Central memory CD4-positive, alpha-beta T cell (primary cell): Measurements from ENCODE around the gene COL6A5.
"Not testable (repeated sequence)": the region's sequence is repeated elsewhere in the genome, so short reads cannot be mapped to it uniquely, and the experiment has no call there.

Experiments used
- DNase-seq: peaks from one replicate; pipeline ENCODE4 v3.0.0; 2022

Gene COL6A5

DNA sequence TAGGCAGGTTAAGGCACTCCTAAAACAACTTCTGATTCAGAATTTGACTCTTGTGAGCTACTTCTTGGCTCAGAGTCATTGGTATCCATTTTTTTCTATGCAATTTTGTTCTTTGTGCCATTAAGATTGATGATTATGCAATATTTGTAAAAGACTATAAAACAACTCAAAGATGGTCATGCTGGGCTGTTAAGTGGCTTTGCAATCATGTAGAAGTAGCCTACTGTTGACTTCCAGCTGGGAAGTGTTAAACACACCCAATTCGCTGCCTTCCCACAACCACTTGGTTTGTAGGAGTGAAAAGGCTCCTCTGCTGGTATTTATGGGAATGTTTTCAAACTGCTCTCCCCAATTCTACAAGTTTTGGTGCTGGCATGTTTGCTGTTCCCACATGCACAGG is 96.8 kb downstream of the COL6A5 start:
- DNase-seq = no peak

DNA sequence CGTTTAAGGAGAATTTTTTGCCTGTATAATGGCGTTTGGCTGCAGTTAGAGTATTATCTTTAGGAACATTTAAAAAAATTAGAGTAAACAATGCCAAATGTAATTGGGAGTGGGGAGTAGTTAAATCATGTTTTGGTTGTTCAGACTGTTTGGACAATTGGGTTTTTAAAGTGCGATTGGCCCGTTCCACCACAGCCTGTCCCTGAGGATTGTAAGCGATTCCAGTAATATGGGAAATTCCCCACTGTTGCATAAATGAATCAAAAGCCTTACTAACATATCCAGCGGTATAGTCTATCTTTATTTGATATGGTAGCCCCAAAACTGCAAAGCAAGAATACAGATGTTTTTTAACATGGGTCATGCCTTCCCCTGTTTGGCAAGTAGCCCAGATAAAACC is 101.4 kb downstream of the COL6A5 start:
- not testable (repeated sequence) for DNase-seq

DNA sequence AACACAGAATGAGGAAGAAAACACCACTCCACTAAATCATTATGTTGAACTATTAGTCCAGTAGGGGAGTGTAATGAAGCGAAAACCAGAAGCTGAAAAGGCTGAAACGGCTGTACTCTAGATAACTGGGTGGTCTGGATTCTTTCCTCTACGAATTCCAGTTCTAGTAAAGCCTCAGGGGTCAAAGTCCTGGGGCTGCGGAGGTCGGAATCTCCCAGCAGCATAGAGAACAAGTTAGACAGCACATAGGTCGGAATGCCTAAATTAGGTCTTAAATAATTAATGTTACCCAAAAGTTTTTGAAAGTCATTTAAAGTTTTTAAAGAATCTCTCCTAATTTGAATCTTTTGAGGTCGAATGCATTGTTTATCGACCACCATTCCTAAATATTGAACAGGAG is 102.7 kb downstream of the COL6A5 start:
- not testable (repeated sequence) for DNase-seq

DNA sequence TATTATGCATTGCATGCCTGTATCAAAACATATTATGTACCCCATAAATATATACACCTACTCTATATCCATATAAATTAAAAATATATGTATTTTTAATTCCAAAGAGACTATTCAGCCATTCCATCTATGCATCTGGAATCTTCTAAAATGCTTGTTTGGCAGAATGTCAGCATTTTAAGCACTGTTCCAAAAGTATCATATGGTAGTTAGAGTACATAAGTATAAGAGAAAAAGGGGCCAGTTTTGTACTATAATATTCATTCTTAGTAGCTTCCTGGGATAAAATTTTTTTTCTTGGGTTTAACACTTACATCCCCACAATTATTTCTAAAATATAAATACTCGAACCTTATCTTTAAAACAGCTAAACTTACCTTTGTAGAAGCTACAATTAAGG is 111.1 kb downstream of the COL6A5 start:
- DNase-seq = no peak

DNA sequence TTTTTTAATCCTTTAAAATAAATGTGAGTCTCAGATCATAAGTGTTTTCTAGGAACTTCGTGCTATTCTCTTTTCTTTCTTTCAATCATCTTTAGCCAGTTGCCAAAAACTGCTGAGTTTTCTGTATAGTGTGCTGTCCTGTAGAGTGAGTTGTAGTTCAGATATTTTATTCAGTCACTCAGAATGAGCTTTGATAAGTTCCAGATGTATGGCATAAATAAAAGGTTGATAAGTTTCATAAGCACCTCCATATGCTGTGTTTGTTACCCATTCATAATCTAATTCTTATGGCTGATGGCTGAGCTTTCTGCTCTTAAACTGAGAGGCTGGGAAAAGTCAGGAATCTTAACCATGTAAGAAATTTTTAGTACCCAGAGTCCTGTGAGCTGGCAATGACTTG is 112.2 kb downstream of the COL6A5 start:
- DNase-seq = no peak

DNA sequence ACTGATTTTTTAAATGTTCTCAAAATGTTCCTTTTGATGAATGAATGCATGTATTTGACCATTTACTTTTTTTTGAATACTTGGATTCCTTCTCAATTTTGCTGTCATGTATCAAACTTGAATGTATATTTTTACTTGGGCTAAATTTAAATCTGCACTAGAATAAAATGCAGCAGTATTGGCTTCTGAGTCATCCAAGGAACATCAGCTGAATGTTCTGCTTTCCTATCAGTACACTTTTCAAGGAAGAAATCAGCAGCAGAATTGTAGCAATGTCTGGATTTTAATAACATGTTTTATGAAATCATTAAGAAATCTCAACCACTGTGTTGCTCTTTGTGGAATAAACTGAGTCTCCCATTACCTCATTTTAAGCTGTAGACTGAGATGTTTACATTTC is 114.5 kb downstream of the COL6A5 start:
- DNase-seq = no peak

DNA sequence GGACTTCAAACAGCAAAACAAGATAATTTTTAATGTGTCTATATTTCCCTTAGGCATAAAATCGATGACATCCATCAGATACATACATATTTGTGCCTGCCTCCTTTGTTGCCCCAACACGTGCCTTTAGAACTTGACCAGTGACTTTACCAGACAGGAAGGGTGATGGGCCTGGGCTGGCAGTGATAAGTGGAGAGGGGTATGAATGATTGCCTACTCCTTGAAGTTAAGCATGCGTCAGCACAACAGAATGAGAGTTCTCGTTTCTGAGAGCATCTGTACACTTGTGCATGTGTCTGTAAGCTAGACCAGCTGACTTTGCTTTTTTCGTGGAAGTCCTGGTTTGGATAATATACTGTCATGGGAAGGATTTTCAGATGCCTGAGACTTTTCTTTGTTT is 116.6 kb downstream of the COL6A5 start:
- no peak for DNase-seq

DNA sequence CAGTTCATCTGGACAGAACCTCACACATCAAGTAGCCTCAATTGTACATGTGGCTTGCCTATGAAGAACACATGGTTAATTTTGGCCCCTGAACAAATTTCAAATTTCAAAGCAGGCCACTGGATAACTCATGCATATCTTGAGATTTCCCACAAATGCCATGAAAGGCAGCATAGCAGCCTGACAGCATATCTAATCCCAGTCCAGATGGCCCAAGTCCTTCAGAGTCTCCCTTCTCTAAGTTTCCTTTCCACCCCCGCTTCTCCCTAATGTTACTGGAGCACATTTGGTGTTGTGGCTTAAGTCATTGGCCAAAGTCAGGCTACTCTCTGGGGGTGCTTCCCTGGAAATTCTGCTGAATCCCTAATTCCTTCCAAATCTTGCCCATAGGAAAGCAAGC is 117.7 kb downstream of the COL6A5 start:
- DNase-seq = no peak

DNA sequence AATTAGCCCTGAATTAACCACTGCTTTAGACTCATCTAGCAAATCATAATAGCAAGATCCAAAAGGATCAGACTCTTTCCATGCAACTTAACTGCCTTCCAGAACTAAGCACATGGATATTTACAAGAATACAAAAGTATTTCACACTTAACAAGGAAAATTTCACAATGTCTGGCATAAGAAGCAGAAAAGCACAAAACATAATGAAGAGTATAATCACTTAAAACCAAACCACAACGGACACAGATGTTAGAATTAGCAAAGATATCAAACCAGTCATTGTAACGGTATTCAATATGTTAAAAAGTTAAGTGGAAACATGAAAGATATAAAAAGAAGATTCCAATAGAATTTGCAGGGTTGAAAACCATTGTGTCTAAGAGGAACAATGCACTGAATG is 120.0 kb downstream of the COL6A5 start:
- no peak for DNase-seq

DNA sequence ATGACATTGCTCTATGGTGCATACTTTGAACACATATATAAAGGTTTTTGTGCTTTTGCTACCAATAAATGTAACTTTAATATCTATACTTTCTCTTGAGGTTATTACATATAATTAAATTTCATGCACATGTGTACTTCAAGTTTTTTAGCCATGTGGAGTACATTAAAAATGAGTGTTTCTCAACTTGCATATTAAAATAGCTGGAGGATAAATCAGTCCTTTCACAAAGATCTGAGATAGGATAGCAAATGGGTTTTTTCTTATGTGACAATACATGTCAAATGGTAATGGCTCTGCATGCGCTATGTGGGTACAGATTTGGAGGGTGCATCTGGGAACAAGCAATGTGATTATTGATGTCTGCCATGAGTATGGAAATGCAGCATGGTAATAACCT is 122.8 kb downstream of the COL6A5 start:
- no peak for DNase-seq

DNA sequence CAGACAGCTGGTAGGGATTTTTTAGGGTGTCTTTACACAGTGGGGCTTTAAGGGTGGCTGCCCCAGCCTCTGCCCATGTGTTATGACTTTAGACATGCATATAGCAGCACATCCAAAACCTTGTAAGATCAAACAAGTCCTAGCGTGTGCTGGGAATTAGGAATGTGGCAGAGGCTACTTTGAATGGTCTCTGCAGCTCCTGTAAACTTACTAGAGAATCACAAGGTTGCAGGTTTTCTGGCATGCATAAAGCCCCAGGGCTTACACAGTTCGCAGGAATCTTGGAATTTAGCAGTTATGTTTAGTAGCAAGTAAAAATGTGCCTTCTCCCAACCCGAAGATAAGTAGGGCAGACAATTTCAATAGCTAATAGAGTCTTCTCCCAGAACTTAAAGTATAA is 124.7 kb downstream of the COL6A5 start:
- no peak for DNase-seq

DNA sequence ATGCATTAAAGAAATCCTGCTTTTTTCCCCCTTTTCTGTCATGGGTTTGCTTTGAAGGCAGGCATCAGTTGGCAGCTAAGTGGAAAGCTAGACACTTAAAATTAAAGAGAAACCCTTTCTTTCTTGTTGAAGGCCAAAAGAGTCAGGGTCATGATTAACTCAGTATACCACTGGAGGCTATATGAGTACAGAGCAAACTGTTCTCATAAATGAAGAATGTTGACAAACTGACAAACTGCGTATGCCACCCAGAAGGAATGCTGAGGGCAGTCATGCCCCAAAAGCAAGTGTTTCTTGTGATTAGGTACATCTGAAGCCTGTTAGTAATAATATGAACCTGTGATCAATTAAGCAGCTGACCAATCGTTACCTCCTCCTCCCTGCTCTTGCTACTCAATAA is 127.9 kb downstream of the COL6A5 start:
- DNase-seq = no peak

DNA sequence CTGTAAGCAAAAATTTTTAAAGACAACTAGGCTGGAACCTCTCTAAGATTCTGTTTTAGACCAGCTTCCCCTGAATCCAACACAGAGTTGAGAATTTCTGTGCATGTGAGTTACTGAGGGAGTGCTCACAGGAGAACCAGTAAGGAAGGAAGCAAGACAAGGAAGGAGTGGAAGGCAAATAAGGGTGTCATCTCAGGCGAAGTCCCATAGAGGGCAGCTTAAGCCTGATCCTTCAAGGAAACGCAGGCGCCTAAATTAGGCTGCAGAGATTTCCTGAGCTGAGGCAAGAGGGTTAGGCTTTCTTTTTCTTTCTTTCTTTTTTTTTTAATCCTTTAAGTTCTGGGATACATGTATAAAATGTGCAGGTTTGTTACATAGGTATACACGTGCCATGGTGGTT is 135.3 kb downstream of the COL6A5 start:
- no peak for DNase-seq

DNA sequence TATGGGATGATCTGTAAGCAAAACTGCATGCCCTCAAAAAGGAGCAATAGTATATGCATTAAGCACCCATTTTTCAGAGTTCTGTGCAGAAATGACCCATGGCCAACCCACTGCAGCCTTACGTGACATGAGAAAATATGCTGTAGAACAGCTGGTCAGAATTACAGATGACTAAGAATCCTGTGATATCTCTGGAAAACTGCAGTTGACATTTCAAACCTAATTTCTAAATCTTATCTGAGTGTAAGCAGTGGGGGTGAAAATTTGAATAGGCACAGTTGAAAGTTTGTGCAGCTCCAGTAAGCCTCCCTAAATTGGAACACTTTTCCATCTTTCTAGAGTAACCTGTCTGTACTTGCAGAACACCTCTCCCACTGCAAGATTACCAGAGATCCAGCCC is 142.8 kb downstream of the COL6A5 start:
- no peak for DNase-seq

DNA sequence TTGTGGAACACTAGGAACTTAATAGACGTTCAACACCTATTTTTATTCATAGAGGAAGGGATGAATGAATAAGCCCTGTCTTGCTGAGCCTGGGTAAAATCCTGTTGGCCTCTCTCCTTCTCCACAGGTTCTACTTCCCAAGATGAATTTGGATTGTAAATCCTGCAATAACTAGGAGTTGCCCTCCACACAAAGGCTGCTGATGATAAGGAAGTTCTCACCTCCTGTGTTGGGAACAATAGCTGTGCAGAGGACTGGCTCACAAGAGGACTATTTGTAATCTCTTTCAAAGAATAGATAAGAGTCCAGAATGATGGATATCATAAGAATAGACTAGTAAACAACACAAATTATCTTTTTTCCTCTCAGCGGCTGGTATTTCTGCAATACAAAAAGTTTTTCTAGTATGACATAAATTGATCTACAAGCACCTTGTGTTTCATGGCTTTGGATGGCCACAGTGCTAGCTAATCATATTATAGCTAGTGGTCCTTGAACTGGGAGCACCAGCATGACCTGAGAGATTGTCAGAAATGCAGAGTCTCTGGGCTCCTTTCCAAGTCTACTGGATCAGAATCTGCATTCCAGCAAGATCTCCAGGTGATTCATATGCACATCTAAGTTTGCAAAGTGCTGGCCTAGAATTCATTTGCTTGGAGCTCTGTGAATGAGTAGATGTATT is 143.4 kb downstream of the COL6A5 start:
- no peak for DNase-seq

DNA sequence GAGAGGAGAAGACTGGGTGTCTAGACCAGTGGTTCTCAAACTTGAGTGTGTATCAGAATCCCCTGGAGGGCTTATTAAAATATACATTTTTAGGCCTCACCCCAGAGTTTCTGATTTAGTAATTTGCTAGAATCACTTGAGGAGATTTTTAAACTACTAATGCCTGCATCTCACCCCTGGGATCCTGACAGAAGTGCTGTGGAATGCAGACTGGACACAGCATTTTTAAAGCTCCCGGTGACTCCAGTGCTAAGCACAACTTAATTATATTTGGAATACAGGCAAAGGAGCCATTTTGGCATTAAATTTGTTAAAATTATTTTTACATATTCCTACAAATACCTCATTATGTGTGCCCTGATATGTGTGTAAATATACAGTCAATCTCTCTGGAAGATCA is 144.8 kb downstream of the COL6A5 start:
- no peak for DNase-seq

DNA sequence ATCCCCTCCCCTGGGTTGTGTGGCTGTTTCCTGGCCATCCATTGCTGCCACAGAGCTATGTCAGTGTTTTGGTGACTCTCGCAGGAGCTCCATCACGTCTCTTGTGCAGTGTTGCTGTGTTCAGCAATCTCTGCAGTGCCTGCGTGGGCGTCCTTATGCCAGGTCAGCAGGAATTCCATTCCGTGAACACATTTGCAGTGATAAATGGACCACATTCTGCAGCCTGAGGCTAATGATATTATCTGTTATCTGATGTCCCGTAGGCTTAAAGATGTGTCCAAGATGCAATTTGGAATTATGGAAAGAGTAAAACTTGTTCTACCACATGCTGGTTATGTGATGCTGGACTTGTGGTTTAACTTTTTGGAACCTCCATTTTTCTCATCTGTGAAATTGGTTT is 146.0 kb downstream of the COL6A5 start:
- DNase-seq = no peak

DNA sequence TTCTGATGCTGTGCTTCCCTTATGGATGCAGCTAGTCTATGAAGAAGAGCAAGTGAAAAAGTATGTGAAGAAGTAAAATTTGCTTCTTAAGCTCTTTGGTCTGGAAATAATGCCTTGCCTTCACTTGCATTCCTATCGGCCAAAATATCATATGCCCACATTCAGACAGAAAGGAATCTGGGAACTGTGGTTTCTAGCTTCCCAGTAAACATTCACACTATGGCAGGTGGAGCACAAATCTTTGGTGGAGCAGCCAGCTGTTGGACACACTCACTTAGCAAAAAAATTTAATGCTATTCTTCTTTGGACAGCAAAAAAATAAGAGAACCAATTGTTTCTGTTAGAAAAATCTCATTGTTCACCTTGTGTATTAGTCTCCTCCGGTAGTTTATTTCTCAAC is 159.2 kb downstream of the COL6A5 start:
- DNase-seq = no peak

DNA sequence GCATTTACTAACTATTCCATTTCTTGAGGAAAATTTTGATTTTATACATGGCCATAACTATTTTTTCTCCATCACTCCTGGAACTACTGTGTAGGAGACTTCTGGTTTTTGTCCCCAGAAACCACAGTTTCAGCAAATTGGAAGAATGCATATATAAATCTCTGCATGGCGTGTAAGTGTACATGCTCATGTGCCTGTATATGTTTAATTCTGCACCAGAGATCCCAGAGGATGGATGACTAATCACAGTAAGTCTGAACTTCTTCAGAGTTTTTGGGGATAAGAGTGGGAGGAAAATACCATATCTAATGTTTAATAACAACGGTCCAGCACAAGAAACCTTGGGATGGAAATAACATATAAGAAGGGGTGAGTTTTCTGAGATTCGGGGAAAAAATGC is 160.6 kb downstream of the COL6A5 start:
- no peak for DNase-seq

DNA sequence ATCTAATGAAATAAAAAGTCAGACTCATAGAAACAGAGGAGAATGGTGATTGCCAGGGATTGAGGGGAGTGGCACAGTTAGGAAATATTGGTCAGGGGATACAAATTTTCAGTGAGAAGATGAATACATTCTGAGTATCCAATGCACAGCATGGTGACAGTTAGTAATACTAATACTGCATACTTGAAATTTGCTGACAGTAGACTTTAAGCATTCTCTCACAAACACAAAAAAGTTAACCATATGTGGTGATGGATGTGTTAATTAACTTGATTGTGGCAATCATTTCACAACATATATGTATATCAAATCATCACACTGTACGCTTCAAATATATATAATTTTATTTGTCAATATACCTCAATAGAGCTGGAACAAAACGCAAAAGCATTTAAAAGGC is 162.3 kb downstream of the COL6A5 start:
- DNase-seq = no peak

DNA sequence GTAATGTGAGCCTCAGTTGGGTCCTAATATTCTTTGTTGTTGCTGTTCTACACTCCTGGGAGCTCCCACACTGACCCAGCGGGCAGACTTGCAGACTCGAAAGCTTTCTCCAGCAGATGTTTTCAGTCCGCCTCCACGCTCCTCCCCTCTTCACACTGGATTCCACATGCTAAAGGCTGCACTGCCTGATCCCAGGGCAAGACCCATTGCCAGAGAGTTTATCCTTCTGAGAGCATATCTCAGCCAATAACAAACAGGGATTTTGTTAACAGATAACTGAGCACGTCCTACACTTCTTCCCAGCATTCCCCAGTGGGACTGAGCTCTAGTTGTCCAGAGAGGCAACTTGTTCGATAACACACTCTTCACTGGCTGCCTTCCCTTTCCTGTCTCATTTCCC is 163.5 kb downstream of the COL6A5 start:
- DNase-seq = no peak

DNA sequence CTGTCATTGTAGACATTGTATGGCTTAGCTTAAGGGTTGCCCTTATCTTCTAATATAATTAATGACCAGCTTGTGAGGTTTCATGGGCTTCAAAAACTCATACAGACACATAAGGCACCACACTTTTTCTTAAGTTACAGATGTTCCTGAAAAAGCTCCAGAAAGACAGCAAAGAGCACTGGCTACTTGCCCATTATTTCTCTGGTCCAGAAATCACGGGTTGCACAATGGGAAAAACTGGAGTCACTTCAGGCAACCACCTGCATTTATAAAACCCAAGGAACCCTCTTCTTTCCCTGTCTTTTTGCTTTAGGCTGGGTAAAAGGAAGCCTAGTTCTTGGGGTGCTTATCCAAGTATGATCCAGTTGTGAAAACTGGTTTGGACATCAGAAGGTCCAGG is 169.2 kb downstream of the COL6A5 start:
- DNase-seq = no peak

DNA sequence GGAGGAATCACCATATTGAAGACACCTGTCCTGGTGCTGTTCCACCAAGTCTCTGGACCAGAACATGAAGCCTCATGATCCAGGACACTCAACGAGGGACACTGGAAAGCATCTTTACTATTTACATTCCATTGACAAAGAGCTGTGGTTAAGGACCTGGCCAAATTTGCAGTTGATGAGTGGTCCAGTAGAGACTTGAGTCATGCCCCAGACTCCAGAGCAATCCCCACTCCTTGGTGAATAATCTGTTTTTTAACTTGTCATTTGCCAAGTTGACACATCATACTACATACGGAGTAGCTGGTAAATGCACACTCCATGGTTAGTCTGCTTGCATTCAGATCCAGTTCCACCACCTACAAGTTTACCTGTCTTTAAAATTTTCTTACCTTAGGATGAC is 170.3 kb downstream of the COL6A5 start:
- no peak for DNase-seq

DNA sequence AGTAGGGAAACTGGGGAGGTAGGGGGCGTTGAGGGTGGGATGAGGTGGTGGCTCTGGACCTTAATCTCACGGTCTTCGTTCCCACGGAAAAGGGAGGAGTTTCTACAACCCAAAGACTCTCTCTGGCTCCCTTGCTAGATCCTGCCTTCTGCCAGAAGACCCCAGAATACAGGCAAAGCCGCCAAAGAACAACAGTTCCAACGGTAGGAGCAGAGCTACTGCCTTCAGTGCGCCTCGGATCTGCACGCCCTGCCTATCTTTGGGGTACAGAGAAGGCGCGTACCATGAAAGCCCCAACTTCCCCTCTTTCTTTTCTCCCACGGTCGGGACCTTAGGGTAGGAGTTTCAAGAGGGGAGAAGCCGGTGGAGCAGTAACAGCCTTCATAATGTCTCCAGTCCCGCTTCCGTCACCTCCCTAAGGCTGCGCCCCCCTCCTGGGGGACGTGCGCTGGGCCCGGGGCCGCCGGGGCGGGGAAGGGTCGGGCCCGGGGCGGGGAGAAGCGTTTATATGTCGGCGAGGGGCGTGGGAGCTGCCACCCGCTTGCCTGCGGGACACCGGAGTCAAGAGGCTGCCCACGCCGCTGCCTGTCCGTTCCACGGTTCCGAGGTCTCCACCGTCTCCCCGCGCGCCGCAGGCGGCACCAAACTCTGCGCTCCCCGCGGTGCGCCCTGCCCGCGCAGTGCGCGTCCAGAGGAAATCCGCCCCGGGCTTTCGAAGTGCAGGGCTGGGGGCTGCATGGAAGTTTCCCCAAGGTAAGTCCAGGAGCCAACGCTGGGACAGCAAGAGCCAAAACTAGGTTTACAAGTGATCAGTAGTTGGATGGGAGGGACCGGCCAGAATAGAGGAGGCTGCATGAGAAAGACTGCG is 171.4 kb downstream of the COL6A5 start, which contains the start of gene COL6A6:
Gene COL6A6 (plus strand): TSS at position 533 of the 868 bp plus-strand sequence. CDS start 43,188 bp downstream, outside the sequence.
- DNase-seq = no peak
